Activated CD4-positive, alpha-beta T cell treated with anti-CD3 and anti-CD28 coated beads for 36 hours (primary cell): ENCODE results near the gene NTRK3. TPM values are rescaled to one million over a fixed set of nuclear protein-coding genes. Genes with fewer than 3 reads are reported as not detected.

Experiments
- ATAC-seq: fragments of 200-7000 bp; cut with Tn5 transposase; one replicate; pipeline ENCODE4 v1.10.0; 2021; ENCODE audit warnings: mild to moderate bottlenecking, moderate library complexity
- CTCF ChIA-PET: fragments of 350-600 bp; sonication (Branson Sonifier 250); formaldehyde crosslinking; loops from one replicate; lab custom pipeline; 2021; ENCODE audit warnings: antibody characterized with exemption; lab: Charles Lee
- POLR2A ChIA-PET: fragments of 350-600 bp; sonication (Branson Sonifier 250); formaldehyde crosslinking; loops from one replicate; lab custom pipeline; 2021; ENCODE audit warnings: antibody characterized with exemption, inconsistent platforms; lab: Charles Lee
- DNase-seq: peaks from one replicate; pipeline ENCODE4 v3.0.0-alpha.2; 2020
- H3K27ac Mint-ChIP-seq: one replicate; pipeline ENCODE4 v1.8.0; 2021; ENCODE audit warnings: mixed read lengths
- H3K27me3 Mint-ChIP-seq: one replicate; pipeline ENCODE4 v1.8.0; 2021; ENCODE audit warnings: mixed read lengths
- H3K36me3 Mint-ChIP-seq: one replicate; pipeline ENCODE4 v1.8.0; 2021; ENCODE audit warnings: low read depth, mixed read lengths
- H3K4me1 Mint-ChIP-seq: one replicate; pipeline ENCODE4 v1.8.0; 2021; ENCODE audit warnings: mixed read lengths
- H3K4me3 Mint-ChIP-seq: one replicate; pipeline ENCODE4 v1.8.0; 2021; ENCODE audit warnings: mild to moderate bottlenecking, moderate library complexity, mixed read lengths
- H3K9me3 Mint-ChIP-seq: one replicate; pipeline ENCODE4 v1.8.0; 2021; ENCODE audit warnings: low read depth, mixed read lengths
- intact Hi-C, 2 experiments: fragments of 100-400 bp; cut with DNase I in 1 of 2; cut with micrococcal nuclease in 1 of 2; formaldehyde crosslinking; loops; one replicate each; pipeline versions ENCODE4 v1.14.2 to v1.15.1; 2022 to 2024; cut with DNase I, micrococcal nuclease
- total RNA-seq, 2 experiments: library from RNA; stranded (reverse); gene quantifications; one replicate each; pipeline ENCODE4 v1.2.3, GENCODE V29; 2021

The NTRK3 gene
- total RNA-seq, 2 experiments from 2014 or later, result 0.78 to 0.88 TPM

DNA sequence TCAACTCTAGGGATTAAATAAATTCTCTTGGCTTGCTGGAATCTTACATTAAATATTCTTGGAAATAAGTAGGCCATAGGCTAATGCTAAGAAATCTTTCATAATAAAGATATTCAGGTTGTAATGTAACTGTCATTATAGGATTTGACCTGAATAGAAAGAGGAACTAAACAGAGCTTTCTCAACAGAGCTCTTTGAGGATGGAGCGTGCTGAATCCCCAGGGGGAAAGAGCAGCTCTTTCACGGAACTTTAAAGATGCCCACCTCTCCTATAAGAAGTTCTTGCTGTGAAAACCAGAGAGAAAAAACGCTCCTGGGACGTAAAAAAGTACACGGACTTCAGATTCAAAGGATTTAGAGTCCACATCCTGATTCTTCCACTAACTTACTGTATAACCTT is 77.9 kb downstream of the NTRK3 start:
- ATAC-seq, result no peak
- CTCF ChIA-PET, result no interaction called here
- no peaks in the 10 kb centered on the region for H3K27me3 Mint-ChIP-seq
- intact Hi-C loops, result no loop called here
- no peak overlapping the region for H3K27ac Mint-ChIP-seq
- no peaks in the 10 kb centered on the region for H3K4me1 Mint-ChIP-seq
- POLR2A ChIA-PET, result no interaction called here
- H3K9me3 Mint-ChIP-seq, result no peaks in the 10 kb centered on the region
- DNase-seq, result no peak
- H3K36me3 Mint-ChIP-seq, result no peaks in the 10 kb centered on the region
- H3K4me3 Mint-ChIP-seq, result no peak overlapping the region

DNA sequence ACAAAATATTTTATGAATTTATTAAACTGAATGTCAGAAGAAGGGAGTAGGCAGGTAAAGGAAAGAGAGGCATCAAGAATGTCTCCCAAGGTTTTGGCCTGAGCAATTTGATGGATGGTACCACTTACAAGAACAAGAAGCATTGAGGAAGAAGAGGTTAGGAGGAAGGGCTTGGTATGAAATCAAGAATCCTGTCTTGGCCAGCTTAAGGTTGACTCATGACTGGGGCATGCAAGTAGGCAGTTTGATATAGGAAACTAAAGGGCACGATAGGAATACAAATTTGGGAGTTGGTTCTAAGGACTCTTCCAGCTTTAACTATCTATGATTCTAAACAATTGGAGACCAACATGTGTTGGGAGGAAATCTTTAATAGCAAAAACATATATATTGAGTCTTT is 79.1 kb downstream of the NTRK3 start:
- Mint-ChIP-seq H3K9me3 (no peaks in the 10 kb centered on the region), H3K4me1 (no peaks in the 10 kb centered on the region), H3K27ac (no peak overlapping the region), H3K36me3 (no peaks in the 10 kb centered on the region), H3K27me3 (no peaks in the 10 kb centered on the region), H3K4me3 (no peak overlapping the region)
- intact Hi-C loops, result no loop called here
- POLR2A ChIA-PET, result no interaction called here
- ATAC-seq (no peak), DNase-seq (no peak)
- CTCF ChIA-PET, result interaction anchor here (0.6 kb wide), 1 partner anchor 73 kb away, joined by 3 read pairs; no protein-coding TSS in a partner anchor

DNA sequence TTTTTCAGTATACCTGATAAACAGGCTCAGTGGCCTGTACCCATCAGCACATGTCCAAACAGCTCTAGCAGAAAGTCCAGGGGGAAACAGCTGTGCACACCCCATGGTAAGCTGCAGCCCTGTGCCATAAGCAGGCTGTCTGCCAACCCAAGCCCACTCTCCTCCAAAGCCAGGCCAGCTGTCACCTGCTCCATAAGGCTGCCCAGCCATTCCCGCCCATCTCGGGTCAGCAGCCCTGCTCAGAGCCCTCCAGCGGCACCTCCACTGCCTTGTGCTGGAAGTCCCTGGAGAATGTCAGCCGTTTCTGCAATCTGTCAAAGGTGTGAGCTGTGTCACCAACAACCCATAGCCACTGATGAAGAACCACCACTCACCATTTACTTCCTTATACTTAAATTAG is 82.0 kb downstream of the NTRK3 start:
- no peak overlapping the region for H3K27ac Mint-ChIP-seq

DNA sequence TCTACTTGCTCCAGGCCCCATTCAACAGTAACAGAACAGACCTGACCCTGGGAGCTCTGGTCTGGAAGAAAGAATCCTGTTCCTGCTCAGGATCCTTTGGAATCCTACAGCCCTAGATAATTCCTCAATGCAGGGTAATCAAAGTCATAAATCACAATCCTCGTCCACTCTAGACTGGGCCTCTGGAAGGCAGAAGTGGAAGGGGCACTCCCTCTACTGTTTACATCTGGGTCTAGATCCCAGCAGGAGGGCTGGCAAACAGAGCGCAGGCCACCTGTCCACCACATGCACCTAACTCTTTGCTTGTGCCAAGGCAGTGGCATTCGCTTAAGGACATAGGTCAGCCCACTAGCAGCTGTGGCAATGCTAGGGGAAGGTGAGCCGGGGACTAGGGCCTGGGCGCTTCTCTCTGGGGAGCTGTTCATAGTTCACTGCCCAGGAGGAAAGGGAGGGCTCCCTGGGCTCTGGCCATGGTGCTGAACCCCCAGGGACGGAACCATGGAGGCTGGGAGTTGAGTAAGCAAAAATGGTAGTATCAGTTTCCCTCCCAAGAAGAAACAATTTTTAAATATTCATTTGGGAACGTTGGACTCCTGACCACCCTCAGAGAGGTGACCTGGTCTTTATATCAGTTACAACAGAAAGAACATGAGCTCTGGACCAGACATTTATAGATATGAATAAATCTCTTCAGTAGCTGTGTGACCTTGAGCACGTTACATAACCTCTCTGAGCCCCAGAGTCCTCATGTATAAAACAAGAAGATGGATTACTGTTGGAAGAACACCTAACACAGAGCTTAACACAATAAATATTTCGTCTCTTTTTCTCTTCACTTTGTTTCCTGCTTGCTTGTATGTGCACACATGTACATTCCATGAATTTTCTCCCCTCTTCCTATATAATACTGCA is 90.2 kb downstream of the NTRK3 start:
- Mint-ChIP-seq H3K4me3 (no peak overlapping the region), H3K27ac (no peak overlapping the region), H3K4me1 (no peaks in the 10 kb centered on the region), H3K27me3 (peaks cover 5% of the 10 kb centered on the region), H3K36me3 (no peaks in the 10 kb centered on the region), H3K9me3 (no peaks in the 10 kb centered on the region)
- no peak for ATAC-seq
- peak; percentile 35 for DNase-seq
- ChIA-PET CTCF (no interaction called here), POLR2A (no interaction called here)
- intact Hi-C loops, result no loop called here

More for the DNA sequence above, 82.0 kb downstream of the NTRK3 start:
- Mint-ChIP-seq H3K36me3 (no peaks in the 10 kb centered on the region), H3K4me3 (no peak overlapping the region), H3K27me3 (no peaks in the 10 kb centered on the region), H3K4me1 (no peaks in the 10 kb centered on the region), H3K9me3 (no peaks in the 10 kb centered on the region)
- intact Hi-C loops, result no loop called here
- ATAC-seq (no peak), DNase-seq (no peak)
- ChIA-PET POLR2A (no interaction called here), CTCF (no interaction called here)

DNA sequence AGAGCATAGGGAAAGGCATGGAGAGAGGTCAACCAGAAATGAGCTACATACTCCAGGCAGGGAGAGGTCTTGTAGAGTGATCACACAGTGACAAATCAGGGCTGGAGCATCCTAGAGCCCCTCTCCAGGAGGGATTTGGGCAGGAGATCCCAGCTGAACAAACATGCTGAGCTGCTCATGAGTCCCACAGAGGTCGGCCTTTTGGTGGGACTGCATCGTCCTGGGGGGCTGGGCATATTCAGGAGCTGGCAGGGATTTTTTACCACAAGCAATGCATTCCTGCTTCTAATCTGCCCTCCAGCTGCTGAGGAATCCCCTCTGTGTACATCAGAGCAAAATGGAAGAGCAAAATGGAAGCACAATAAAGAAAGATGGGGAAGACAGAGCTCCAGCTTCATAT is 94.9 kb downstream of the NTRK3 start:
- ChIA-PET CTCF (no interaction called here), POLR2A (interaction anchor here (0.5 kb wide), 2 partner anchors 470 to 1216 kb away, joined by 3 read pairs; no protein-coding TSS in a partner anchor)
- DNase-seq (no peak), ATAC-seq (no peak)
- Mint-ChIP-seq H3K9me3 (no peaks in the 10 kb centered on the region), H3K4me1 (no peaks in the 10 kb centered on the region), H3K4me3 (no peak overlapping the region), H3K27ac (no peak overlapping the region), H3K36me3 (no peaks in the 10 kb centered on the region), H3K27me3 (peaks cover 5% of the 10 kb centered on the region)
- intact Hi-C loops, result no loop called here

DNA sequence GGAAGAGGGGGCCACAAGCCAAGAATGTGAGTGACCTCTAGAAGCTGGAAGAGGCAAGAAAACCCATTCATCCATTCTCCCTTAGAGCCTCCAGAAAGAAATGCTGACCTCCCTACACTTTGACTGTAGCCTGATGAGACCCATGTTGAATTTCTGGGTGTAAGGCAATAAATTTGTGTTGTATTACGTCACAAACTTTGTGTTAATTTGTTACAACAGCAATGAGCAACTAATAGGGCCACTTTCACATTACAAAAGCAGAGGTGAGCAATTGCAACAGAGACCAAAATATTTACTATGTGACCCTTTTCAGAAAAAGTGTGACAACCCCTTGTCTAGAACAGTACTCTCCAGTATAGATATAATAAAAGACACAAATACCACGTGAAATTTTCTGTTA is 101.2 kb downstream of the NTRK3 start:
- Mint-ChIP-seq H3K36me3 (no peaks in the 10 kb centered on the region), H3K27ac (no peak overlapping the region), H3K27me3 (no peaks in the 10 kb centered on the region), H3K9me3 (no peaks in the 10 kb centered on the region), H3K4me3 (no peak overlapping the region), H3K4me1 (no peaks in the 10 kb centered on the region)
- ATAC-seq, result no peak
- ChIA-PET POLR2A (no interaction called here), CTCF (interaction anchor here (0.7 kb wide), 1 partner anchor 394 kb away, joined by 3 read pairs; no protein-coding TSS in a partner anchor)
- intact Hi-C loops, result no loop called here
- DNase-seq, result no peak

DNA sequence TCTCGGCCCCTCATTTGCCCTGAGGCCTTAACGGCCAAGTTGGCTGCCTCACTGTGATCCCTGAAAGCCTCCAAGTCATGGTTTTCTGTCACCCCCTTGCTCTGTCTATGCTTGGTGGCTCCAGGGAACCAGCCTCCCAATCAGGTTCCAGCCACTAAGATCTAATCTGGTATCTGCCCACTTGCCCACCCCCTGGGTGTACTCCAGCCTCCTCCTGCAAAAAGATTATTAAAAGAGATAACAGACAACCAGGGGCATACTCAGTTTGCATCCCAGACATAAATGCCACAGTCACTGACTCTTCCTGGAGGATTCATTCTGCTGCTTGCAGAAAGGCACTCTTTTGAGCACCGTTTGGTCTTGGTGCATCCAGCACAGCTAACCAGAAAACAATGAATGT is 103.9 kb downstream of the NTRK3 start:
- H3K27ac Mint-ChIP-seq, result no peak overlapping the region
- DNase-seq (no peak), ATAC-seq (no peak)
- intact Hi-C loops, result no loop called here
- ChIA-PET CTCF (no interaction called here), POLR2A (no interaction called here)
- H3K36me3 Mint-ChIP-seq, result no peaks in the 10 kb centered on the region
- no peaks in the 10 kb centered on the region for H3K27me3 Mint-ChIP-seq
- H3K4me1 Mint-ChIP-seq, result no peaks in the 10 kb centered on the region
- H3K9me3 Mint-ChIP-seq, result no peaks in the 10 kb centered on the region
- H3K4me3 Mint-ChIP-seq, result no peak overlapping the region

DNA sequence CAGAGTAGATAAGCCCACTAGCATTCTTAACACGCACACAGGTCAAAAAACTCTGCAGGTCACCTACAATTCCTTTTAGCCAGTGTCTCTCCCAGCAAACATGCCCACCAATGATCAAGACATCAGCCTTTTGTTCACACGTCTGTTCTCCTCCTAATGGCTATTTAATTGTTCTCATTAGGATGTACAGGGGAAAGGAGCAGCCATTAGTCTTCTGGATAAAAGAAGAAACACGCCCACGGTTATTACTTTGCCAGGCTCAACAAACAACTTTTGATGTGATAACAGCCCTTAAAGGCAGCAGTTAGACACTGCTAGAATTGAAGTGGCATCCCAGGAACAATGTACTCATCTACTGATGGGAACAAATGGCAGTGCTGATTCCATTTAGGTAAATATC is 108.8 kb downstream of the NTRK3 start:
- POLR2A ChIA-PET, result no interaction called here
- no peaks in the 10 kb centered on the region for H3K9me3 Mint-ChIP-seq
- H3K4me3 Mint-ChIP-seq, result no peak overlapping the region
- CTCF ChIA-PET, result no interaction called here
- DNase-seq (no peak), ATAC-seq (no peak)
- H3K36me3 Mint-ChIP-seq, result no peaks in the 10 kb centered on the region
- no peaks in the 10 kb centered on the region for H3K27me3 Mint-ChIP-seq
- H3K27ac Mint-ChIP-seq, result no peak overlapping the region
- intact Hi-C loops, result no loop called here
- H3K4me1 Mint-ChIP-seq, result no peaks in the 10 kb centered on the region

DNA sequence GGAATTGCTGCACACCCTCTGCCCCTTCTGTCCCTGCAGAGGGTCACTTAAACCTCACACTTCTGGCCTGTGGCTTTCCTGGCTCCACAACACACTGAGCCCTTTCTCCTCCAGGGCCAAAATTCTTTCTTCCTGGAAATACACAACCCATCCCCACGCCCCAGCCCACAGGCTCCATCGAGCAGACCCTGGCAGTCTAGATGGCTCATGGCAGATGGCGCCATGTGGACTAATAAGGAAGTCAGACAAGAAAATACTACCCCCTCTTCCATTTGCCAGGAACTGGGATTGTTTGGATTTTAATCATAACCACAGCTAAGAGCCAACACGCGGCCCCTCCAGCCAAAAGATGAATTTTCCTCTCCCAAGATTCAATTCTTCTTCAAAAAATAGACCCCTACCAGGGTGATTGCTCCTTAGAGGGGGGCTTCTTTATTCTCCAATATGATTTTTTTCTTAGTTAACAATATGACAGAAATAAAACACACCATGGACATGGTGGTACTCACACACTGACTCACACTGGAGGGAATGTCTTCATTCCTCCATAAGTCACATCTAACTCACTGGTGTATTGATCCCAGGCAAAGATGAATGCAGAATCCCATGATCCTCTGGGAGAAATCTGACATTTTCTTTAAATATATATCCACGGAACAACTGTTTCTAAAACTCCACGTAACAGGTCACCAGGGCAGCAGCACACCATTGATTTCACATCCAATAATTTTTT is 111.5 kb downstream of the NTRK3 start:
- ATAC-seq (no peak), DNase-seq (no peak)
- Mint-ChIP-seq H3K27ac (no peak overlapping the region), H3K27me3 (no peaks in the 10 kb centered on the region), H3K9me3 (no peaks in the 10 kb centered on the region), H3K36me3 (no peaks in the 10 kb centered on the region), H3K4me1 (no peaks in the 10 kb centered on the region), H3K4me3 (no peak overlapping the region)
- ChIA-PET POLR2A (no interaction called here), CTCF (no interaction called here)
- intact Hi-C loops, result no loop called here

DNA sequence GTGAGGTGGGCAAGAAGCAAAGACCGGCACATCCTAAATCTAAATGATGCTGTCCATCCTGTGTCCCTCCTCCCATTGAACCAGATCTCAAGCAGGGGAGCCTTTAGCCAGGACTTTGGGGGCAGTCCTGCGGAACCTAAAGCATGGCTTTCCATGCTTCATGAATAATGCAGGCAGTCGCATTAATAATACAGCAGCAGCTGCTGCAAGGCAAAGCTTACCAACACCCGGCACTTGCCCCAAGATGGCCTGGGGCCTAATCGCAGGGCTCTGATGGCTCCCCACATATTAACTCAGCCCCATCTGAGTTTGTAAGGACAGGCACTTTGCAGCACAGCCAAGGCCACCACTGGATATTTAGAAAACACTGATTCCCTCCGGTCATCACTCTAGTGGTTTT is 114.4 kb downstream of the NTRK3 start:
- Mint-ChIP-seq H3K36me3 (no peaks in the 10 kb centered on the region), H3K27me3 (peaks cover 2% of the 10 kb centered on the region), H3K27ac (no peak overlapping the region), H3K9me3 (no peaks in the 10 kb centered on the region), H3K4me1 (no peaks in the 10 kb centered on the region), H3K4me3 (no peak overlapping the region)
- DNase-seq (no peak), ATAC-seq (no peak)
- intact Hi-C loops, result no loop called here
- ChIA-PET CTCF (no interaction called here), POLR2A (no interaction called here)

DNA sequence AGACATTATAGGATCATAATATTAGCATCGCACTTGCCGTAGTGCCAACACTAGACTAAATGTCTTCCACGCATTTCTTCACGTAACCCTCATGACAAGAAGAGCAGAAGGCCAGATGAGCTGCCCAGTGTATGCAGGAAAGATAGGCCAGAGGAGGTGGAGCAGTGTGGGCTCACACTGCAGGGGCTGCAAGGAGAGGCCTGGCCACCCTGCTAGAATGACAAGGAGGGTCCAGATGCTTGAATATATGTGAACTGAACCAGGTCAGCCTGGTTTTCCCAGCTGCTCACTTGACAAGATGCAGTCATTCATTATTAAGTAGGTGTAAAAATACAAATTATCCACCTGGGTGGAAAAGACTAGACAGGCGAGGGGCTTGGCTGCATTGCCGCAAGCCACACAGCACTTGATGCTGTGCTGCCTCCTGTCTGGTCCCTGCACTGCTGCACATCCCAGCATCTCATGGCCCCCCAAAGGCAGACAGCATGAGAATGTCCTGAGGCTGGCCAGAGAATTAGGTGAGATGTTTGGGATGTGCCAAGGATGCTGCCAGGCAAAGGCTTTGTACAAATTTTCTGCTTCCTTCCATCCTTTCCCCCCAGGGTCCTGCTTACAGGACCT is 115.2 kb downstream of the NTRK3 start:
- POLR2A ChIA-PET, result no interaction called here
- DNase-seq (no peak), ATAC-seq (no peak)
- Mint-ChIP-seq H3K36me3 (no peaks in the 10 kb centered on the region), H3K4me1 (no peaks in the 10 kb centered on the region), H3K4me3 (no peak overlapping the region), H3K27ac (no peak overlapping the region), H3K9me3 (no peaks in the 10 kb centered on the region), H3K27me3 (peaks cover 2% of the 10 kb centered on the region)
- intact Hi-C loops, result no loop called here
- CTCF ChIA-PET, result interaction anchor here (1.1 kb wide), 1 partner anchor 23 kb away, joined by 6 read pairs; no protein-coding TSS in a partner anchor
